NT2/D1 (cell line): ENCODE results near the gene SYAP1.

ENCODE experiments used
- YY1 ChIP-seq: IDR thresholded peaks from 2 replicates; pipeline ENCODE4 v1.6.1; 2011; ENCODE audit not compliant: insufficient read length, insufficient read depth
- ZNF274 ChIP-seq: IDR thresholded peaks from 2 replicates; pipeline ENCODE4 v1.6.1; 2011; ENCODE audit warnings: mild to moderate bottlenecking, low read depth, low read length

- no peak for TF ChIP-seq YY1
- no peak for TF ChIP-seq ZNF274
Observed at GRCh38 chrX:16708016-16708415, 11.4 kb upstream of the SYAP1 start.
